MCF 10A (cell line): ENCODE measurements around the gene GJE1. TPM values are rescaled to one million over a fixed set of nuclear protein-coding genes. Genes with fewer than 3 reads are reported as not detected.

Source experiments
- BruUV-seq: library from RNA; stranded (reverse); fragments of 400-500 nt; replicated peaks from 2 replicates; lab custom pipeline; 2021; lab: Mats Ljungman, UMichigan
- CTCF ChIA-PET: fragments of 300-600 bp; sonication (Branson Sonifier 250); formaldehyde crosslinking; extraction: SDS; loops from one replicate; lab custom pipeline; 2021; ENCODE audit warnings: antibody characterized with exemption, inconsistent platforms; lab: Yijun Ruan, JAX
- POLR2A ChIA-PET: fragments of 300-600, 350-650 bp; sonication (Branson Sonifier 250); formaldehyde crosslinking; extraction: SDS; loops from one replicate; lab custom pipeline; 2020; ENCODE audit warnings: antibody characterized with exemption, inconsistent platforms; lab: Yijun Ruan, JAX
- DNase-seq: peaks from one replicate; pipeline ENCODE4 v3.0.0-alpha.2; 2018; ENCODE audit not compliant: unreplicated experiment
- H3K27ac Mint-ChIP-seq: one replicate; pipeline ENCODE4 v1.8.0; 2022; ENCODE audit warnings: mild to moderate bottlenecking, low read depth, mixed read lengths; ENCODE audit not compliant: unreplicated experiment
- H3K27me3 Mint-ChIP-seq: one replicate; pipeline ENCODE4 v1.8.0; 2022; ENCODE audit warnings: mixed read lengths; ENCODE audit not compliant: insufficient read depth, unreplicated experiment
- H3K36me3 Mint-ChIP-seq: one replicate; pipeline ENCODE4 v1.8.0; 2022; ENCODE audit warnings: mild to moderate bottlenecking, moderate library complexity, mixed read lengths; ENCODE audit not compliant: insufficient read depth, unreplicated experiment
- H3K4me1 Mint-ChIP-seq: one replicate; pipeline ENCODE4 v1.8.0; 2022; ENCODE audit warnings: mixed read lengths; ENCODE audit not compliant: insufficient read depth, unreplicated experiment
- H3K4me3 Mint-ChIP-seq: one replicate; pipeline ENCODE4 v1.8.0; 2022; ENCODE audit warnings: mild to moderate bottlenecking, moderate library complexity, mixed read lengths; ENCODE audit not compliant: unreplicated experiment
- H3K9me3 Mint-ChIP-seq: one replicate; pipeline ENCODE4 v1.8.0; 2022; ENCODE audit warnings: mixed read lengths; ENCODE audit not compliant: unreplicated experiment
- intact Hi-C: fragments of 100-400 bp; cut with micrococcal nuclease; formaldehyde crosslinking; loops from 2 replicates; pipeline ENCODE4 v1.14.1; 2022
- total RNA-seq: library from RNA; stranded (reverse); gene quantifications from 2 replicates; pipeline ENCODE4 v1.2.3, GENCODE V29; 2022
- TF ChIP-seq, protein P1 (sequence below): fragments of 200-600 bp; IDR thresholded peaks from one replicate; pipeline ENCODE4 v1.8.0; 2022; ENCODE audit warnings: antibody characterized with exemption, mild to moderate bottlenecking; ENCODE audit not compliant: unreplicated experiment

GJE1 gene
- total RNA-seq, 1 experiment from 2014 or later, result not detected

DNA sequence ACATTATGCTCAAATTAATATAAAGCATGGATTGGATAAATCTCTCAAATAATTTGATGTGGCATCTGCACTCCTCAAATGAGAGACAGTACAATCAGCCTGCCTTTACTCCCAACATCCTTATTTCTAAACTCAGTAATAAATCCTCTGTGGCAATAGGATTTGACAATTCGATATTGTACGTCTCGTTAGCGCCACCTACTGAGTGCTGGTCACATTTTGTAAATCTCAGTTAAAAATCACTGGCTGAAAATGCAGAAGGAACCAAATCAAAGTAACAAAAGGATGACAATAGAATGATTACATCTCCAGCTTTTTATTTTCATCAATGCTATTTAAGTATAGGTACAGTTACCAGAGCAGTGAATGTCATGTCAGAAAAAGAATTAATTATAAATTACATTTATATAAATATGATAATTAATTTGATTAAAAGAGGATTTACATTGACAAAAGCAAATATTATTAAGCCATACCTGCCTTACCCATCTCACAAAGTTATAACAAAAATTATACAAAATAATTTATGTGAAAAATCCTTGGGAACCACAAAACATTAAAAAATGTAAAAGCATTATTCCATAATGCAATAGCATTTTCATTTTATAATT, 20.2 kb upstream of the GJE1 start:
- ChIA-PET CTCF (interaction anchor here (0.6 to 2.9 kb wide), 16 partner anchors 9 to 528 kb away, joined by 3 to 31 read pairs (median 4); no protein-coding TSS in a partner anchor), POLR2A (interaction anchor here (0.7 kb wide), 1 partner anchor 1711 kb away, joined by 3 read pairs; no protein-coding TSS in a partner anchor)
- peaks cover 12% of the 10 kb centered on the region for H3K27me3 Mint-ChIP-seq
- H3K4me3 Mint-ChIP-seq, result no peak overlapping the region
- H3K4me1 Mint-ChIP-seq, result no peaks in the 10 kb centered on the region
- no peaks in the 10 kb centered on the region for H3K36me3 Mint-ChIP-seq
- BruUV-seq, result no TSS peak
- no peaks in the 10 kb centered on the region for H3K9me3 Mint-ChIP-seq
- H3K27ac Mint-ChIP-seq, result no peak overlapping the region
- intact Hi-C loops, result loop anchor here (1.0 kb wide), 3 partner anchors 123 to 471 kb away; no protein-coding TSS in a partner anchor
- TF ChIP-seq, protein P1, sequence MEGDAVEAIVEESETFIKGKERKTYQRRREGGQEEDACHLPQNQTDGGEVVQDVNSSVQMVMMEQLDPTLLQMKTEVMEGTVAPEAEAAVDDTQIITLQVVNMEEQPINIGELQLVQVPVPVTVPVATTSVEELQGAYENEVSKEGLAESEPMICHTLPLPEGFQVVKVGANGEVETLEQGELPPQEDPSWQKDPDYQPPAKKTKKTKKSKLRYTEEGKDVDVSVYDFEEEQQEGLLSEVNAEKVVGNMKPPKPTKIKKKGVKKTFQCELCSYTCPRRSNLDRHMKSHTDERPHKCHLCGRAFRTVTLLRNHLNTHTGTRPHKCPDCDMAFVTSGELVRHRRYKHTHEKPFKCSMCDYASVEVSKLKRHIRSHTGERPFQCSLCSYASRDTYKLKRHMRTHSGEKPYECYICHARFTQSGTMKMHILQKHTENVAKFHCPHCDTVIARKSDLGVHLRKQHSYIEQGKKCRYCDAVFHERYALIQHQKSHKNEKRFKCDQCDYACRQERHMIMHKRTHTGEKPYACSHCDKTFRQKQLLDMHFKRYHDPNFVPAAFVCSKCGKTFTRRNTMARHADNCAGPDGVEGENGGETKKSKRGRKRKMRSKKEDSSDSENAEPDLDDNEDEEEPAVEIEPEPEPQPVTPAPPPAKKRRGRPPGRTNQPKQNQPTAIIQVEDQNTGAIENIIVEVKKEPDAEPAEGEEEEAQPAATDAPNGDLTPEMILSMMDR, result peak; percentile 65
- peak; percentile 81 for DNase-seq

DNA sequence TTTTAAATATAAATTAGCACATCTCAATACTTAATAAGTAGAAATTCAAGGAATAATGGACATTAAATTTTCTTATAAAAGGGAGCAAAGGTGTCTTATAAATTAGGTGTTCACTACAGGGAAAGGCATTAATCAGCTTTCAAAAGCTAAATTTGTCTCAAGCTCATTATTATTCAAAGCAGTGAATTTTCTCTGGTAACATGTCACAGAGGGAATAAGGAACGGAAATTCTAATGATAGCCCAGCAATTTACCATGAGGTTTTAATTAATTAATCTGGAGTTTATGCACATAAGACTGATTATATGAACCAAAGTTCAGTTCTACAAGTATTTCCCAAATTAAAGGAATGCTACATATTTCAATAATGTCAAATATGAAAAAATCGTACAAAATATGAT, 15.4 kb upstream of the GJE1 start:
- intact Hi-C loops, result no loop called here
- Mint-ChIP-seq H3K9me3 (no peaks in the 10 kb centered on the region), H3K4me1 (no peaks in the 10 kb centered on the region)

DNA sequence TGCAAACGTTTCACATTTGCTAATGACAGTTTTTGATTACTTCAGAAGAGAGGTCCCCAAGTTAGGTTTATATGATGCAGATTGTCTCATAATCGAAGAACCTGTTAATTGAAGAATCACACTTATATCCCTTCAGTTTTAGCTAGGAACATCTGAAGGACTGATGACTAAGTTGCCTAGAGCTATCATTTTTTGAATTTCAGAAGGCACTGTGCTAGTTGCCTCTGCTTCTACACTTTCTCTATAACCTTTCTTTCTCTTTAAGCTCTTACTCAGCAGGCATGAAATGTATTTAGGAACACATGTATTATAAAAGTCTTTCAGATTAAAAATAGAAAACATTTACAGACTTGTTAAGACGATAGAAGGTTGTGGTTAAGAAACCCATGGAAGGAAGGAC, 14.4 kb upstream of the GJE1 start:
- POLR2A ChIA-PET, result interaction anchor here (0.6 kb wide), 1 partner anchor 9 kb away, joined by 3 read pairs; no protein-coding TSS in a partner anchor
- DNase-seq, result no peak
- no peaks in the 10 kb centered on the region for H3K36me3 Mint-ChIP-seq
- intact Hi-C loops, result no loop called here
- no peak overlapping the region for H3K27ac Mint-ChIP-seq
- H3K9me3 Mint-ChIP-seq, result no peaks in the 10 kb centered on the region
- H3K27me3 Mint-ChIP-seq, result no peaks in the 10 kb centered on the region
- TF ChIP-seq, protein P1, result no peak
- no TSS peak for BruUV-seq
- H3K4me3 Mint-ChIP-seq, result no peak overlapping the region
- H3K4me1 Mint-ChIP-seq, result no peaks in the 10 kb centered on the region
- CTCF ChIA-PET, result interaction anchor here (1.2 to 1.4 kb wide), 2 partner anchors 90 to 129 kb away, joined by 4 read pairs; no protein-coding TSS in a partner anchor

More for the DNA sequence above, 15.4 kb upstream of the GJE1 start:
- CTCF ChIA-PET, result no interaction called here
- Mint-ChIP-seq H3K27me3 (no peaks in the 10 kb centered on the region), H3K36me3 (no peaks in the 10 kb centered on the region), H3K4me3 (no peak overlapping the region), H3K27ac (no peak overlapping the region)
- no TSS peak for BruUV-seq
- POLR2A ChIA-PET, result no interaction called here
- DNase-seq, result no peak
- TF ChIP-seq, protein P1, result no peak

DNA sequence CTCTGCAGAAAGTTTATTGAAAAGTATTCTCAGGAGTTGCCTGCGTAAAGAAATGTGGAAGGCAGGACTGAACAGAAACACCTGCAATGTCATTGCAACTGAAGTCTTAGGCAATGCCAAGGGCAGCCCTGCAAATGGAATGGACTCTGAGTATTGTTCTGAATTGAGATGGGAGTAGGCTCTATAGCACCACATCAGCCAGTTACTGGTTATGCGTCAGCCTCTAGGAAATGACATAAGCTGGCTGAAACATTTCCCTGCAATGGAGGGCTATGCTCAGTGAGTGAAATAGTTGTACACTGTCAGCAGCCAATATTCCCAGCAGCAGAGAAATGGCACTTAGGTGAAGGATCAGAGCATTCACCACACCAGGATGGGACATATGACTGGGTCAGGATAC, 13.8 kb upstream of the GJE1 start:
- TF ChIP-seq, protein P1, result no peak
- BruUV-seq, result no TSS peak
- Mint-ChIP-seq H3K4me1 (no peaks in the 10 kb centered on the region), H3K9me3 (no peaks in the 10 kb centered on the region), H3K27ac (no peak overlapping the region), H3K27me3 (no peaks in the 10 kb centered on the region), H3K36me3 (no peaks in the 10 kb centered on the region), H3K4me3 (no peak overlapping the region)
- CTCF ChIA-PET, result interaction anchor here (0.6 to 1.4 kb wide), 3 partner anchors 83 to 130 kb away, joined by 3 to 4 read pairs (median 4); no protein-coding TSS in a partner anchor
- intact Hi-C loops, result no loop called here
- POLR2A ChIA-PET, result no interaction called here
- DNase-seq, result no peak
